Lower lobe of right lung (tissue), 2 donors: Measurements from ENCODE around the gene CCDC92. TPM values are rescaled to one million over a fixed set of nuclear protein-coding genes. Genes with fewer than 3 reads are reported as not detected.

Experiments
- ATAC-seq, 2 donors: fragments of 200-7000 bp; cut with Tn5 transposase; one replicate each; pipeline ENCODE4 v1.9.1; 2020 to 2022; ENCODE audit warnings: mild to moderate bottlenecking in 2 of 2, moderate library complexity in 2 of 2
- DNase-seq: peaks from one replicate; pipeline ENCODE4 v3.0.0-alpha.2; 2020
- H3K27ac ChIP-seq: fragments of 200-600 bp; one replicate; pipeline ENCODE4 v1.8.0; 2022
- H3K27me3 ChIP-seq: fragments of 200-600 bp; one replicate; pipeline ENCODE4 v1.8.0; 2022; ENCODE audit warnings: low read depth
- H3K36me3 ChIP-seq: fragments of 200-600 bp; one replicate; pipeline ENCODE4 v1.8.0; 2022; ENCODE audit warnings: mild to moderate bottlenecking
- H3K4me1 ChIP-seq: fragments of 200-600 bp; one replicate; pipeline ENCODE4 v1.8.0; 2022
- H3K4me3 ChIP-seq: fragments of 200-600 bp; one replicate; pipeline ENCODE4 v1.8.0; 2022; ENCODE audit warnings: mild to moderate bottlenecking
- H3K9me3 ChIP-seq: fragments of 200-600 bp; one replicate; pipeline ENCODE4 v1.8.0; 2022
- intact Hi-C: fragments of 100-400 bp; cut with DNase I; formaldehyde crosslinking; loops from one replicate; pipeline ENCODE4 v1.11.0; 2022
- total RNA-seq: library from RNA; stranded (reverse); fragmentation: NEBNext Ultra II Directional; extraction: Animal tissue kit (Norgen Biotek cat#: 25700); gene quantifications from one replicate; pipeline ENCODE4 v1.2.1, GENCODE V29; 2021
- TF ChIP-seq, protein P1 (sequence below): fragments of 200-600 bp; IDR thresholded peaks from one replicate; pipeline ENCODE4 v1.8.0; 2022; ENCODE audit warnings: antibody characterized with exemption, mild to moderate bottlenecking
- donor health status: DM: no; HTN: yes; CAD: no; lungs with severe emphysema.

Gene CCDC92
- total RNA-seq, 1 donor from 2014 or later = 47.6 TPM

DNA sequence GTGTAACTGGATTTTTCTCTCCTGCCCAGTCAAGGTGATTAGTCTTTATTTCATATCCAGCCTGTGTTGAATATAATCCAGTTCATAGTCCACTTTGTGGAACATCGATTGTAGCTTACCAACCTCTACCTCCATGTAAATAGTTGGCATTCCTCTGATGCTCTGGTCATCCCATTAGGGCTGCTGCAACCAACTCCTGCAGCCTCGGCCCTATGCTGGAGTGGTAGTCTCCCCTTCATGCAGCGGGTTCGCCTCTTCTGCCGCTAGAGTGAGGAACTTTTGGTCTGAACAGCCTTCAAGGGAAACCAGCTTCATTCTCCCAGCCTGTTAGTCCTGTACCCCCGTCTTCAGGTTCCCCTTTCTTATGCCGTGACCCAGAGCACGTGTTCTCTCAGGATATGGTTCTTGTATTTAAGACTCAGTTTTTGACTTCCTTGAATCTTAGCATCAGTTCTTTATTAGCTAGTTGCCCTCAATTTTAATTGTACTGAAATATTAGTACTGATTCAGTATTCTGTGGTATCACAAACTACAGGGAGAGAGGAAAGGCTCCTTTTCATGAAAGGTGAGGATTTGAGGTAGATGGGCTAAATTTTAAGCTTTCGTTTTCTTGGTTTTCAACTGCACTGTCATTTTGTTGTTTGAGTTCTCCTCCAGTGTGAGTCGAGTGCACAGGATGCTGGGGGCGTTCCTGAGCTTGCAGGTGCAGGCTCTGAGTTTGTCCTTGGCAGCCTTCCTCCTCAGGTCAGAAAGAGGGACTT is 33.6 kb upstream of the CCDC92 start:
- intact Hi-C loops = no loop called here
- H3K27ac ChIP-seq = no peak overlapping the region
- ATAC-seq = no peak
- H3K4me3 ChIP-seq = no peak overlapping the region
- peaks cover 56% of the 10 kb centered on the region for H3K4me1 ChIP-seq
- TF ChIP-seq, protein P1, sequence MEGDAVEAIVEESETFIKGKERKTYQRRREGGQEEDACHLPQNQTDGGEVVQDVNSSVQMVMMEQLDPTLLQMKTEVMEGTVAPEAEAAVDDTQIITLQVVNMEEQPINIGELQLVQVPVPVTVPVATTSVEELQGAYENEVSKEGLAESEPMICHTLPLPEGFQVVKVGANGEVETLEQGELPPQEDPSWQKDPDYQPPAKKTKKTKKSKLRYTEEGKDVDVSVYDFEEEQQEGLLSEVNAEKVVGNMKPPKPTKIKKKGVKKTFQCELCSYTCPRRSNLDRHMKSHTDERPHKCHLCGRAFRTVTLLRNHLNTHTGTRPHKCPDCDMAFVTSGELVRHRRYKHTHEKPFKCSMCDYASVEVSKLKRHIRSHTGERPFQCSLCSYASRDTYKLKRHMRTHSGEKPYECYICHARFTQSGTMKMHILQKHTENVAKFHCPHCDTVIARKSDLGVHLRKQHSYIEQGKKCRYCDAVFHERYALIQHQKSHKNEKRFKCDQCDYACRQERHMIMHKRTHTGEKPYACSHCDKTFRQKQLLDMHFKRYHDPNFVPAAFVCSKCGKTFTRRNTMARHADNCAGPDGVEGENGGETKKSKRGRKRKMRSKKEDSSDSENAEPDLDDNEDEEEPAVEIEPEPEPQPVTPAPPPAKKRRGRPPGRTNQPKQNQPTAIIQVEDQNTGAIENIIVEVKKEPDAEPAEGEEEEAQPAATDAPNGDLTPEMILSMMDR = no peak
- DNase-seq = no peak
- no peaks in the 10 kb centered on the region for H3K9me3 ChIP-seq
- H3K27me3 ChIP-seq = no peaks in the 10 kb centered on the region
- H3K36me3 ChIP-seq = peaks cover 60% of the 10 kb centered on the region

DNA sequence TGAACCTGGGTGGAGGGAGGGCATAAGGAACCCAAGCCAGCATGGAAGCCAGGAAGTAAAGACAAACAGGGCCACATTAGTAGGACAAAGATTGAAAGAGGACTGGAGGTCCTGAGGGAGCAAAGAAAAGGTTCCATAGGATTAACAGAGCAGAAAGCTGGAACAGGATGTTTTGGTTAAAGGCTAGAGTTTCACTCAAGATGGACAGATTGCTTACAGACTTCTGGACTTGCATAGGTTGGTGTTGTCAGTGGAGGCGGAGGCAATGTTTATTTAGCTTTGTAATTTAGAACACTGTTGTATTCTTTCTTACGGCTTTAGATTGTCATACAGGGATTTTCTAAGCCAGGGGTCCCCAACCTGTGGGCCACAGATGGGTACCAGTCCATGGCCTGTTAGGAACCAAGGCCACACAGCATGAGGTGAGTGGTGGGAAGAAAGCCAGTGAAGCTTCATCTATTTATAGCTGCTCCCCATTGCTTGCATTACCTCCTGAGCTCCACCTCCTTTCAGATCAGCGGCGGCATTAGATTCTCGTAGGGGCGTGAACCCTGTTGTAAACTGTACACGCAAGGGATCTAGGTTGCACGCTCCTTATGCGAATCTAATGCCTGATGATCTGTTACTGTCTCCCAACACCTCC is 31.7 kb upstream of the CCDC92 start:
- Histone ChIP-seq H3K9me3 (no peaks in the 10 kb centered on the region), H3K4me1 (peaks cover 56% of the 10 kb centered on the region), H3K27ac (no peak overlapping the region), H3K36me3 (peaks cover 67% of the 10 kb centered on the region), H3K4me3 (no peak overlapping the region), H3K27me3 (no peaks in the 10 kb centered on the region)
- DNase-seq (no peak), ATAC-seq (no peak)
- TF ChIP-seq, protein P1 = no peak
- intact Hi-C loops = no loop called here

DNA sequence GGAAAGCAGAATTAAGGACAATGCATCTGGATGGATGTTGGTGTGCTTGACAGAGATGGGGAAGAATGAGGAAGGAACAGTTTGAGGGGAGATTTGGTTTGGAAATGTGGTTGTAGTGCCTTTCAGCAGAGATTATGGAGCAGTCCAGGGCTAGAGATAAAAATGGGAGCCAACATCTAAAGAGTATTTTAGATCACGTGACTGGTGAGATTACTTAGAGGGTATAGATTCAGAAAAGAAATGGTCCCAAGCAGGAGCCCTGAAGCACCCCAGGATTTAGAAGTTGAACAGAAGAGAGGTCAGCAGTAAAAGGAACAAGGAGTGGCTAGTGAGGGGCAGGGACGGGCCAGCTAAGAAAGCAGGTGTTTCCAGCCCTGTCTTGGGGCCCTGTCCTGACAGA is 30.0 kb upstream of the CCDC92 start:
- Histone ChIP-seq H3K36me3 (peaks cover 82% of the 10 kb centered on the region), H3K27me3 (no peaks in the 10 kb centered on the region), H3K4me1 (peaks cover 51% of the 10 kb centered on the region), H3K27ac (no peak overlapping the region), H3K4me3 (no peak overlapping the region), H3K9me3 (no peaks in the 10 kb centered on the region)
- no peak for DNase-seq
- intact Hi-C loops = no loop called here
- TF ChIP-seq, protein P1 = no peak
- ATAC-seq = peak in 1 of 2 donors; percentile 14

DNA sequence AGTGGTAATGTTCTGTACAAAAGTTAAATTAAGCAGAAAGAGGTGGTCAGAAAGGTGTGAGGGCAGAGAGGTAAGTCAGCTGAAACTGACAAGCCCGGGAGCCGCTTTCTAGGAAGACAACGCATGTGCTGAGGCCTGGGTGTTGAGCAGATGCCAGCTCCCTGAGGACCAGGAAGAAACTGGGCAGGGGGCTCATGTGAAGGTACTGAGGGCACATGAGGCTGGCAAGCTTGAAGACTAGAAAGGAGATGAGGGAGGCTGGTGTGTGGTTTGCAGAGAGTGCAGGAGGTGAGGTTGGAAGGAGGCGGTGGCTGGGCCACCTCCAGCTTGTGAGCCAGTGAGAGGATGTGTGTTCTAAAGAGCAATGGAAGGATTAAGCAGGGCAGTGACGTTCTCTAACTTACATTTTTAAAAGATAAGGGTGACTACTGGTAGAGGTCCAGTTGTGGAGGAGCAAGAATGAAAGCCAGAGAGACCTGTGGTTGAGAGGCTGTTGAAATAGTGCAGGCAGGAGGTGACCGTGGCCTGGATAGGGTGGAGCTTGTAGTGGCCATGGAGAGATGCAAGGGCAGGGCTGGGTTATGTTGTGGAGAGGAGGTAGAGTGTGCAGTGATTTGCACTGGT is 29.5 kb upstream of the CCDC92 start:
- Histone ChIP-seq H3K36me3 (peaks cover 82% of the 10 kb centered on the region), H3K9me3 (no peaks in the 10 kb centered on the region), H3K27ac (no peak overlapping the region), H3K4me3 (no peak overlapping the region), H3K27me3 (no peaks in the 10 kb centered on the region), H3K4me1 (peaks cover 47% of the 10 kb centered on the region)
- TF ChIP-seq, protein P1 = no peak
- no peak for DNase-seq
- ATAC-seq = peak; percentile 63 to 68
- intact Hi-C loops = no loop called here

DNA sequence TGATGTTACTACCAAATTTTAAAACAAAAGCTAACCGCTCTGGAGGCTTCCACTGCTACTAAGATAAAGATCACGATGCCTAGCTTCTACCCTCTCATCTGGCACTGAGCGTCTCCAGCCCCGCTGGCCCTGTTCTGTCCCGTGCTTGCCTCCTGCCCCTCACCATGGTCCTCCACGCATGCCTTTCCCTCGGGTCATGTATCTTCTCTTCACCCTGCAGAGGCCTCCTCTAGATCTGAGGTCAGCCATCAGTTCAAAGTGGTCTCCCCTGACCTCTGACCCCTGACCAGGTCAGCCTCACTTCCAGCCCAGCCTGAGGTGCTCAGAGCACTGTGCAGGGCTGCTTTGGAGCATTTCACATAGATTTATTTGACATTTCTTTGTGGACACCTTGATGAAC is 28.7 kb upstream of the CCDC92 start:
- no peaks in the 10 kb centered on the region for H3K9me3 ChIP-seq
- intact Hi-C loops = no loop called here
- TF ChIP-seq, protein P1 = no peak
- ATAC-seq = no peak
- H3K27me3 ChIP-seq = no peaks in the 10 kb centered on the region
- peaks cover 39% of the 10 kb centered on the region for H3K4me1 ChIP-seq
- DNase-seq = no peak
- no peak overlapping the region for H3K27ac ChIP-seq
- peaks cover 76% of the 10 kb centered on the region for H3K36me3 ChIP-seq
- no peak overlapping the region for H3K4me3 ChIP-seq
